AG09309 (cell line): Measurements from ENCODE around the gene CALML6.

ENCODE experiments used
- DNase-seq: peaks from one replicate; pipeline ENCODE4 v3.0.0-alpha.2; 2010; ENCODE audit warnings: low read depth
- H3K4me3 ChIP-seq: 2 replicates; pipeline ENCODE4 v1.5.1; 2011; ENCODE audit warnings: mild to moderate bottlenecking, low read depth, low read length, moderate library complexity; ENCODE audit not compliant: control insufficient read depth
- CTCF ChIP-seq: IDR thresholded peaks from 2 replicates; pipeline ENCODE4 v1.5.1; 2011; ENCODE audit warnings: mild to moderate bottlenecking, low read depth, low read length, inconsistent platforms; ENCODE audit not compliant: insufficient read depth, control insufficient read depth; ENCODE audit errors: missing control alignments

The CALML6 gene

GRCh38 chr1:1910651-1911331 lies 4.3 kb upstream of the CALML6 start:
- no peak for TF ChIP-seq CTCF
- no peak overlapping the region for H3K4me3 ChIP-seq
- no peak for DNase-seq

GRCh38 chr1:1911350-1912041 lies 3.6 kb upstream of the CALML6 start:
- no peak overlapping the region for H3K4me3 ChIP-seq
- no peak for TF ChIP-seq CTCF
- DNase-seq, result no peak

- no peak for TF ChIP-seq CTCF
- DNase-seq, result no peak
- no peak overlapping the region for H3K4me3 ChIP-seq
Measured at GRCh38 chr1:1914101-1914970, 724 bp upstream of the CALML6 start.

- DNase-seq, result no peak
- H3K4me3 ChIP-seq, result no peak overlapping the region
- TF ChIP-seq CTCF, result no peak
Measured at GRCh38 chr1:1915911-1916840, 1.1 kb downstream of the CALML6 start.

GRCh38 chr1:1916851-1917251 lies 1.8 kb downstream of the CALML6 start:
- DNase-seq, result no peak
- TF ChIP-seq CTCF, result no peak

More at GRCh38 chr1:1916851-1917251, 1.8 kb downstream of the CALML6 start:
- no peak overlapping the region for H3K4me3 ChIP-seq
